HG03571 (cell line): ENCODE measurements around the gene IL6R.
"Not testable (repeated sequence)": the region's sequence is repeated elsewhere in the genome, so short reads cannot be mapped to it uniquely, and the experiment has no call there.

ENCODE experiments used
- ATAC-seq: cut with Tn5 transposase; IDR thresholded peaks from one replicate; pipeline ENCODE4 v1.9.1; 2021; ENCODE audit not compliant: unreplicated experiment

Gene IL6R

DNA sequence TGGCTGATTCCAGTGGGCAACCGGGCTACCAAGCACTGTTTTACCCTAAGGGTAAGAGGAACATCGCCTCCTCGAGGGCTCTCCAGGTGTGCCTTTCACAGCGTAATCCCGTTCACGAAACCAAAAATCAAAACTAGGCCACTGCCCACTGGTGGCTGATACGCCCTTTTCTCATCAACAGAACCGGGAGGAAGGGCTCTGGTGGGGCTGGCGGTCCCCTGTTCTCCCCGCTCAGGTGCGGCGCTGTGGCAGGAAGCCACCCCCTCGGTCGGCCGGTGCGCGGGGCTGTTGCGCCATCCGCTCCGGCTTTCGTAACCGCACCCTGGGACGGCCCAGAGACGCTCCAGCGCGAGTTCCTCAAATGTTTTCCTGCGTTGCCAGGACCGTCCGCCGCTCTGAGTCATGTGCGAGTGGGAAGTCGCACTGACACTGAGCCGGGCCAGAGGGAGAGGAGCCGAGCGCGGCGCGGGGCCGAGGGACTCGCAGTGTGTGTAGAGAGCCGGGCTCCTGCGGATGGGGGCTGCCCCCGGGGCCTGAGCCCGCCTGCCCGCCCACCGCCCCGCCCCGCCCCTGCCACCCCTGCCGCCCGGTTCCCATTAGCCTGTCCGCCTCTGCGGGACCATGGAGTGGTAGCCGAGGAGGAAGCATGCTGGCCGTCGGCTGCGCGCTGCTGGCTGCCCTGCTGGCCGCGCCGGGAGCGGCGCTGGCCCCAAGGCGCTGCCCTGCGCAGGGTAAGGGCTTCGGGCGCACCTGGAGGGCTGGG, at the start of gene IL6R:
Gene IL6R (plus strand): TSS at position 360 of the 763 bp plus-strand sequence. CDS start 287 bp downstream, at position 647.
- no peak for ATAC-seq

DNA sequence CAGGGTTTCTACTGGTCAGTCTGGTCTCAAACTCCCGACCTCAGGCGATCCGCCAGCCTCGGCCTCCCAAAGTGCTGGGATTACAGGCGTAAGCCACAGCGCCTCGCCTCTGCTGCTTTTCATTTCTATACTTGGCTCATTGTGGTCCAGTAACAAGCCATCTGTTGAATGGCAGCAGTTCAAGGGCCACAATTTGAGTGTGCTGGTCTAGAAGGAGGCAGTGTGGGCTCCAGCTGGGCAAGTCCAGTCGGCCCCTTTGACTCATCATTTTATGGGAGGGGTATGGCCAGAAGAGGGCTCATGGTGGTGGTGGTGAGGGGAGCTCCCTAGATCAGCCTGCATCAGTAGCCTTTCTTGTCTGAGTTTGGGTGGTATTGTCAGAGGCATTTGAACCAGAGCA, 46.6 kb upstream of the IL6R start:
- no peak for ATAC-seq

DNA sequence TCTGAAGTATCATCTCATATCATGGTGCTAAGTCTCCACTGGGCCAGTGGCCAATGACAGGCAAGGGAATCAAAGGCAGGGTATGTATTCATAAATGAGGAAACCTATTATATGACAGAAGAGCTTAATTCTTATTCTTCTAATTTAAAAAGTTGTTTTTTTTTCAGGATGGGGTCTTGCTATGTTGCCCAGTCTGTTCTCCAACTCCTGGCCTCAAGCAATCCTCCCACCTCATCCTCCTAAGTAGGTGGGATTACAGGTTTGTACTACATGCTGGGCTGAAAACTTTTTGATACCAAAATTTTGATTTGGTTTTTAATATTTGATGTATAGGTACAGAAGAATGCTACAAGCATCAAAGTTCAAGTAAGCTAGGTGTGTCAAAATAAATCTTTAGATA, 44.9 kb upstream of the IL6R start:
- no peak for ATAC-seq

DNA sequence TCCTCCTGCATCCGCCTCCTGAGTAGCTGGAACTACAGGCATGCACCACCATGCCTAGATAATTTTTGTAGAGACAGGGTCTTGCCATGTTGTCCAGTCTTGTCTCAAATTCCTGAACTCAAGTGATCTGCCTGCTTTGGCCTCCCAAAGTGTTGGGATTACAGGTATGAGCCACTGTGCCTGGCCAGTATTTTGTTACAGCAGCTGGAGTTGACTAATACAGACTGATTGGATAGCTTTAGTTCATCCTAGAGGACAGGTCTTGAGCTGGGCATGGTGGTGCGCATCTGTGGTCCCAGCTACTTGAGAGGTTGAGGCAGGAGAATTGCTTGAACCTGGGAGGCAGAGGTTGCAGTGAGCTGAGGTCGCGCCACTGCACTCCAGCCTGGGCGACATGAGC, 44.3 kb upstream of the IL6R start:
- ATAC-seq = not testable (repeated sequence)

DNA sequence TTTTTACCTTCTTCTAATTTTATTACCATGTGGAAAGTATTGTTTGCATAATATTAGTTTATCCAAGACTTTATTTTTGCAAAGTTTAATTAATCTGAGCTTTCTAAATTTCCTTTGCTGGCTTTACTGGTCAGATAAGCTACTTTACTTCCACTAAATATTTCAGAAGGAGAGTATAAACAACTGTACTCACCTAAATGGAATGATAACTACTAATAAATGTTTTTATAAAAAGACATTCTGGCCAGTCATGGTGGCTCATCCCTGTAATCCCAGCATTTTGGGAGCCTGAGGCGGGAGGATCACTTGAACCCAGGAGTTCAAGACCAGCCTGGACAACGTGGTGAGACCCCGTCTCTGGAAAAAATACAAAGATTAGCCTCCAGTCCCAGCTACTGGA, 43.8 kb upstream of the IL6R start:
- no peak for ATAC-seq

DNA sequence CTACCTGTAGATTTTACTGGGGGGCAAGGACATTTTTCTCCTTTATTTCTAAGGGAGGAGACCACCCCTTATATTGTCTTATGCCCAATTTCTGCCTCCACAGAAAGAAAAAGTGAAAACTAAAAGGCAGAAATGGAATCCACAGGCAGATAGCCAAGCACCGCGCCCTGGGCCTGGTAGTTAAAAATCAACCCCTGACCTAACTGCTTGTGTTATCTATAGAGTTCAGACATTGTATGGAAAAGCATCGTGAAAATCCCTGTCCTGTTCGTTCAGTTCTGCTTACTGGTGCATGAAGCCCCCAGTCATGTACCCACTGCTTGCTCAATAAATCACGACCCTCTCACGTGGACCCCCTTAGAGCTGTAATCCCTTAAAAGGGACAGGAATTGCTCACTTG, 33.7 kb upstream of the IL6R start:
- no peak for ATAC-seq

DNA sequence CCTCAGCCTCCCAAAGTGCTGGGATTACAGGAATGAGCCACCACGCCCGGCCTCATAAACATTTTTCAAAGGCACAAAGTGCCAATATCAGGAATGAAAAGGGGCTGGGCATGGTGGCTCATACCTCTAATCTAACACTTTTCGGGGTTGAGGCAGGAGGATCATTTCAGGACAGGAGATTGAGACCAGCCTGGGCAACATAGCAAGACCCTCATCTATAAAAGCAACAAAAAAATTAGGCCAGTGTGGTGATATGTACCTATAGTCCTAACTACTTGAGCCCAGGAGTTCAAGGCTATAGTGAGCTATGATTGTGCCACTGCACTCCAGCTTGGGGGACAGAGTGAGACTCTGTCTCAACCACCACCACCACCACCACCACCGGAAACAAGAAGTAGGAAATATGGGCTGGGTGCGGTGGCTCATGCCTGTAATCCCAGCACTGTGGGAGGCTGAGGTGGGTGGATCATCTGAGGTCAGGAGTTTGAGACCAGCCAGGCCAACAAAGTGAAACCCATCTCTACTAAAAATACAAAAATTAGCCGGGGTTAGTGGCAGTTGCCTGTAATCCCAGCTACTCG, 31.3 kb upstream of the IL6R start:
- not testable (repeated sequence) for ATAC-seq

DNA sequence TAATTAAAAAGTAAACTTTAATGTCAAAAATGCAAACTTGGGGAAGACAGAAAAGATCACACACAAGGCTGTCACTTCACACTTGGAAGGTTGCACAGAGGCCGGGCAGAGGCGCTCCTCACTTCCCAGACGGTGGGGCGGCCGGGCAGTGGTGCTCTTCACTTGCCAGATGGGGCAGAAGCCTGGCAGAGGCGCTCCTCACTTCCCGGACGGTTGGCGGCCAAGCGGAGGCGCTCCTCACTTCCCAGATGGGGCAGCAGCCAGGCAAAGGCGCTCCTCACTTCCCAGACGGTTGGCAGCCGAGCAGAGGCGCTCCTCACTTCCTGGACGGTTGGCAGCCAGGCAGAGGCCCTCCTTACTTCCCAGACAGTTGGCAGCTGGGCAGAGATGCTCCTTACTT, 25.8 kb upstream of the IL6R start:
- no peak for ATAC-seq

DNA sequence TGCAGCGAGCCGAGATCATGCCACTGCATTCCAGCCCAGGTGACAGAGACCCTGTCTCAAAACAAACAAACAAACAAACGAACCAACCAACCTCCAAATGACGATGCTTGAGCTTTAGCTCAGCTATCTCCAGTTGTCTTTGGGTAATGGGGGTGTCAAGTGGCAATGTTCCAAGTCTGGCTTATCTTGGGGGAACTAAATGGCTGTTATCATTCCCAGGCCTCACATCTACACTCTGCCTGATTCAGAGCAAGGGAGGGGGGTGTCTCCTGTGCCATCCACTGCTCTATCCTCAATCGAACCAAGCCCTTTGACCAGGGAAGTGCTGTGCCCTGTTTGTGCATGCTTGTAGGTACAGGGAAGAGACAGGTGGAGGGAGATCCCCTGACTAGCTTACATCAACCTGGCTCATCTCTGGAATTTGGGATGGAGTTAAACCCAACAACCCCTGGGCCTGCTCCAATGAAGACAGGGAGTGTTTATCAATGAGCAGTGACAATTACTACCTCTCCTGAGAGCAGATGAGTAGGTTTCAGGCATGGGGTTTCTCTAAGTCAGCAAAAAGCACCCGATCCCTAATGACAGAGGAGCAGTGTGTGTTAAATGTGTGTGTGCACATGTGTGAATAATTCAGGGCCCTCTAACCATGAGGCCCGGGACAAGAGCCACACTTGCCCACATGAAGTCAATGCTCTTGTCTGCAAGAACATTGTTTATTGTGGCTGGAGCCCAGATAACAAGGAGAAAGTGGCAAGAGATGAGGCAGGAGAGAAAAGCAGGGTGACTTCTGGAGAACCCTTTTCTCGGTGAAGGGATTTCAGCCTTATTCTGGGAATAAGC, 20.3 kb upstream of the IL6R start:
- ATAC-seq = no peak

DNA sequence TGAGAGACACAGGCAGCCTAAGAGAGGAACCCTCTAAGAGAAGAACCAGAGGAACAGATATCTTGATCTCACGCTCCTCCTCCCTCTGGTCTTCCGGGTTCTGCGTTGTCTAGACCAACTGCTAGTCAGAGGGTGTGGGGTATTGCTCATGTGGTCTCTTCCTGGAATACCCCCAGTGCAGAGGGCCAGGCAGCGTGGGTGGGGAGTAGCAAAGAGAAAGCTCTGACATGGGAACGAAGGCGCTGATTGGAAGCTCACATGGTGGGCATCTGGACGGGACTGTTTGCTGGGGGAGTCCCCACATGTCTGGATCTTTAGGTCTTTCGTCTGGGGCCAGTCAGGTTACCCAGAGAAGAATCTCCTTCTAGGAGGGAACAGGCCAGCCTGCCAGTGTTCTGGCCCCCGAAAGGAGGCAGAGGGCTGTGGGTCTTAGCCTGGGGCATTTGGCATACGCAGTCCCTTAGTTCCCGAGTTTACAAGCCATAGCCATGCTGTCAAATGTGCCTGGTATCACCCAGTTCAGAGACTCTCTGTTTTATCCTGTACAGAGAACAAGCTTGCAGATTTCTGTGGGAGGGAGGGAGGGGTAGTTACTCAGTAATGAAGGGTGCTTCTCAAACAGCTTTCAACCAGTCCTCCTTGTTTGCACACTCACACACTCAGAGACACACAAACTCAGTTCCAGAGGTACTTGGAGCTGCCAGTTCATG, 18.3 kb upstream of the IL6R start:
- no peak for ATAC-seq

DNA sequence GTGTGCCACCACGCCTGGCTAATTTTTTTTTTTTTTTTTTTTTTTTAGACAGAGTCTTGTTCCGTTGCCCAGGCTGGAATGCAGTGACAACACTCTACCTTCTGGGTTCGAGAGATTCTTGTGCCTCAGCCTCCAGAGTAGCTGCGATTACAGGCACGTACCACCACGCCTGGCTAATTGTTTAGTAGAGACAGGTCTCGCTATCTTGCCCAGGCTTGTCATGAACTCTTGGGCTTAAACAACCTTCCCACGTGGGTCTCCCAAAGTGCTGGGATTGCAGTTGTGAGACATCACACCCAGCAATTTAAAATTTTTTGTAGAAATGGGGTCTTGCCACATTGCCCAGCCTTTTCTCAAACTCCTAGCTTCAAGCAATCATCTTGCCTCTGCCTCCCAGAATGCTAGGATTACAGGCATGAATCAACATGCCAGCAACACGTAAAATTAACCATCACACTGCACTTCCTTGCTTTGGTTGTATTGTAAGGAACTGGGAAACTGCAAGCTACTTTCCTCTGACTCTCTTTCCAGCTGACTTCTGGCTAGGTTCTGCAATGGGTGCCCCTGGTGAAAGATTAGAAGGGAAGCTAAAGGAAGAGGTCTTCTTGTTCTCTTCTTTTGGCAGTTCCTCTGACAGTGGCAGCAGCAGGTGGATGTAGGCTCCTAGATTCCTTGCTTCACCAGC, 13.9 kb upstream of the IL6R start:
- no peak for ATAC-seq

DNA sequence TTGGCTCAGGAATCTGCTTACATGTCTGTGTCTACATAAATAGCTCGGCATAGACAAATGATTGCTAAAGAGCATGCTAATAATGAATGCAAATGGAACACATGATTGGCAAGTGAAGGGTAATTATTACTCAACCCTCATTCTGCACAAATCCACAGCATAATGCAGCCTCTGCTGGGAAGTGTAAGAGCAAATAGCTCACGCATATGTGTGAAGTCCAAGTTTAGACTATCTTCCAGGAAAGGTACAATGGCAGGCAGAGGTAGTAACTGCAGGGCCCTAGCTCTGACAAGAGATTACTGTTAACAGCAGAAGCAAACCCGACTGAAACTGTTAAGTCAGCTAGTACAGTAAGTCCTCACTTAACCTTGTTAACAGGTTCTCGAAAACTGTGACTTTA, 7.0 kb upstream of the IL6R start:
- no peak for ATAC-seq

DNA sequence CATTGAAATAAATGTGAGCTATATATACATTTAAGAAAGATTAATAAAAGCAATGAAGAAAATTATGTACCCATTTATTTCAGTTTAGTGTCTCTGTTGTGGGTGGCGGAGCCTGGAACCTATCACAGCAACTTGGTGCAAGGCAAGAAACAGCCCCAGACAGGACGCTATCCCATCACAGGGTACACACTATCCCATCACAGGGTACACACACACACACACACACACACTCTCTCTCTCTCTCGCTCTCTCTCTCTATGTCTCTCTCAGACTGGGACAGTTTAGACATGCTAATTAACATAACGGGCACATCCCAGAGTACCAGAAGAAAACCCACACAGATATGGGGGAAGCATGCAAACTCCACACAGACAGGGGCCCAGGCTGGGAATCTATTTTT, 6.5 kb upstream of the IL6R start:
- no peak for ATAC-seq

DNA sequence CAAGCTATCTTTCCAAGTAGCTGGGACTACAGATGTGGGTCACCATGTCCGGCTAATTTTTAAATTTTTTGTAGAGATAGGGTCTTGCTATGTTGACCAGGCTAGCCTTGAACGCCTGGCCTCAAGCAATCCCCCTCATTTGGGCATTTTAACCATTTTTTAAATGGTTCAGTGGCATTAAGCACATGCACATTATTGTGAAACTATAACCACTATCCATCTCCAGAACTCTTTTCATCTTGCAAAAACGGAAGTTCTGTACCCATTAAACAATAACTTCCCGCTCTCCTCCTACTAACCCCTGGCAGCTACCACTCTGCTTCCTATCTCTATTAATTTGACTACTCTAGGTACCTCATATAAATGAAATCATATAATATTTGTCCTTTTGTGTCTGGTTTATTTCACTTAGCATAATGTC, 4.8 kb upstream of the IL6R start:
- ATAC-seq = no peak

DNA sequence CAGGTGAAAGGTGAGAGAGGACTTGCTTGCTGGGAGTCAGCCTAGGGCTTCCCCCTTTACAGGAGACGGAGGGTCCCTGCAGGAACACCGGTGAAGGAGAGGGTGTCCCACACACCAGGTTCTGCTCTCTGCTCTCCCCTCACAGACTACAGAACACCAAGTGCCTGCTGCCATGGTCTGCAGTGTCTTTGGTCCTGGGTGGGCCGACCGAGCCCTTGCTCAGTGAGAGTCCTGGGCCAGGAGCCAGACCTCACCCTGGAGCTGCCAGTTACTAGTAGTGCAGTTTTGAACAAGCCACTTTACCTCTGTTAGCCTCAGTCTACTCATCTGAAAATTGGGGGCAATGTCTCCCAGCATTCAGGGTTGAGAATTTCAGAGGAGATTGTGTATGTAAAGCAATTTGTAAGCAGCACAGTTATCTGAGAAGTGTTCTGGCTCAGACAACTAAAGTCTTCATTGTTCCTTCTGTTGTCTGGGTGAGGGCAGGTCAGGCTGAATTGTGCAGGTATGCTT, 2.7 kb upstream of the IL6R start:
- ATAC-seq = no peak

DNA sequence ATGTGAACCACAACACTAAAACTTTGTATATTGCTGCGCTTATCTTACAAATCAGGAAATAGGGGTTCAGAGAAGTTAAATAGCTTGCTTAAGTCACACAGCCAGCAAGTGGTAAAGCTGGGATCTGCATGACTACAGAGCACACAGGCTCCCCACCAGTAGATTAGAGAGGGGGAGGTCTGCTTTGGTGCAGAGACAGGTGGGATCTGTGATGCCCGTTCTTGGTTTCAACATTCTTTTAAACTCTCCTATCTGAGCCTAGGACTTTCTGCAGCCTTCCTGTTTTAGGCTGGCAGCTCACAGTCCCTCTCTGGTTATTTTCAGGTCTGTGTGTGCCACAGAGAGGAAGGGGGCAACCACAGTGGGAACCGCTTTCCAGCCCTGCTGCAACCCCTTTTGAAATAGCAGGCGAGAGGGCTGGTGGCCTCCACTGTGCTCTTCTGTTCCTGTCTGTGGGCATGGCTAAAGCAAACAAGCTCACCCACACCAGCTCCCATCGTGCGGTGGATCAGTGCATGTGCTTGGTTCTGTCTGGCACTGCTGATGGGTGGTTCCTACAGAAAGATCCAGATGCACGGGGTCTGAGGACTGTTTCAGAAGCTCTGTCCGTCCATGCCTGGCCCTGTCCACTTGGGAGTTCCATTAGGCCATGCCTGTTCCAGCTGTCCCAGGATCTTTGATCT, 1.7 kb upstream of the IL6R start:
- no peak for ATAC-seq

DNA sequence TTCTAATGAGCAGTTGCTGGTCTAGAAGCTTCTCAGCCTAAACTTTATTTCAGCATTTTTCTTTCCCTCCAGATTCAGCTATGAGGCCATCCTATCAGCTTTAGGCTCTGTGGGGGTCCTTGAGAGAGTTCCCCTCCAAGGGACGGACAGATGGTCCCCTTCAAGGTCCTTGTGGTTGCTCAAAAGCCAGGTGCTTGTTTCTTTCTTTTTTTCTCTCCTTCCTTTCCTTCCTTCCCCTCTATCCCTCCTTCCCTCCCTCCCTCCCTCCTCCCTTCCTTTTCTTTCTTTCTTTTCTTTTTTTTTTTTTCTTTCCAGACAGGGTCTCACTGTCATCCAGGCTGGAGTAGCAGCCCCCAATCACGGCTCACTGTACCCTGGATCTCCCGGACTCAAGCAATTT, 1.2 kb upstream of the IL6R start:
- no peak for ATAC-seq

DNA sequence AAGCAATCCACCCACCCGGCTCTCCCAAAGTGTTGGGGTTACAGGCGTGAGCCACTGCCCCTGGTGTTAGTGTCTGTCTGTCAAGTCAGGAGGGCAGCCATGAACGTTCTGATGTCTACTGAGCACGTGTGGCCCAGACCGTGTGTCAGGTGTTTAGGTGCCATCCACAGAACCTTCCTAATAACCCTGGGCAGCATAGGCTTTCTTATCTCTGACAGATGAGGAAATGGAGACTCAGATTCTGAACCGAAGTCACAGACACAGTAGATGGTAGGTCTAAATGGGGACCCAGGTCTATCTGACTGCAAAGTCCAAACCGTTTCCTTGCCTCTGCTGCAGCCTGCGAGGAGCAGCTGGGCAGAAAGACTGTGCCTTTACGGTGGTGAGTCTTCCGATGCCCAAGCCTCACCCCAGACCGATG, 622 bp upstream of the IL6R start:
- no peak for ATAC-seq

DNA sequence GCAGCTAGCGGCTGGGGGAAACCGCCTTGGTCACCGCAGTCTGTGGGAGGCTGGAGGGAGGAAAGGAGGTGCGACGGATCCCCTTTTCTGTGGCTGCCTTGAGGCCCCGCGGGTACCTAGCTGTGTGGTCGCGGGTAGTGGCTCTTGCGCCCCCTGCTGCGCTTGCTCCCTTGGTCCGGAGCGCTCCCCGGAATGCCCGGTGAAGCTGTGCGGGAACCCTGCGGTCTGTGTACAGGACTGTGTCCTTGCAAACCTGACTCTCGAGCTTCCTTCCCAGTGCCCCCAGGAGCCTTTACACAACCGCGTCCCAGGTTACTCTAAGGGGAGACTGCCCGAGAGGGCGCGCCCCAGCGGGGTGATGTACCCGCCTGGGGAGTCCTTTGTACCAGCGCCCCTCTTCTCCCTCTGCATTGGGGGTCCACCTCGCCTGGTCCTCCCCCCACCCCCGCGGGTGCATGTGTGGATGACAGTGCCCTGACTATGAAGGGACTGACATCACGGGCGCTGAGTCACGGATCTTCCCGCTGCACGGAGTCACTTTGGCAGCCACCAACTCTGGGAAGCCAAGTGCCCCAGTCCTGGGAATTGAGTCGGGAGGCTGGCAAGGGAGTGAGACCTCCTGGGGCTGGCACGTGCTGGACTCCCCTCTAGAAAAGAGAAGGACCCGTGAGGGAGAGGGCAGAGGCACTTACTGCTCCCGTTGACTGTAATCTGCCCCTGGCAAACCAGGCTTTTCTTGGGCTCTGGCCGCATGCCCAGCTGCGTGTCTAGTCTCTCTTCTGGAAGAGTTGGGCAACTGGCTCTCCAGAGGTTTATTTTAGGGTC, 816 bp downstream of the IL6R start:
- no peak for ATAC-seq
